ENCODE data around the gene OR5H15. TPM values are rescaled to one million over a fixed set of nuclear protein-coding genes. Genes with fewer than 3 reads are reported as not detected.

The OR5H15 gene
- total RNA-seq, 2 donors from 2014 or later = not detected

GRCh38 chr3:98180319-98180890, 13.9 kb downstream of the OR5H15 start:
- H3K4me3 Mint-ChIP-seq = no peak overlapping the region
- peaks cover 24% of the 10 kb centered on the region for H3K9me3 Mint-ChIP-seq
- H3K4me1 Mint-ChIP-seq = peaks cover 3% of the 10 kb centered on the region
- no peaks in the 10 kb centered on the region for H3K27me3 Mint-ChIP-seq (ENCODE audit: insufficient read depth)
- Histone ChIP-seq H3K36me3 (ENCODE audit: control insufficient read depth, insufficient read depth, low read length) (no peaks in the 10 kb centered on the region), H3K4me3 (ENCODE audit: low read length) (no peak overlapping the region), H3K27ac (ENCODE audit: low read depth, low read length) (no peak overlapping the region), H3K9ac (ENCODE audit: extremely low read depth, low read length, poor library complexity, severe bottlenecking) (no peak overlapping the region), H3K9me3 (ENCODE audit: control insufficient read depth, low read length) (no peaks in the 10 kb centered on the region), H3K4me1 (ENCODE audit: control insufficient read depth, insufficient read depth, low read length) (no peaks in the 10 kb centered on the region), H3K27me3 (ENCODE audit: control insufficient read depth, insufficient read depth, low read length, poor library complexity, severe bottlenecking) (no peaks in the 10 kb centered on the region)
- TF ChIP-seq CTCF (conservative IDR thresholded peaks at IDR 0.05) = no peak
- no peak overlapping the region for H3K27ac Mint-ChIP-seq
- 88% methylated on average over 2 of the region's 3 CpGs; no CpG with 5 or more reads in 1 of the 2 experiments for WGBS, 2 experiments (ENCODE audit: insufficient coverage in 1 of 2, insufficient read length in 1 of 2)
- H3K36me3 Mint-ChIP-seq (ENCODE audit: low read depth) = no peaks in the 10 kb centered on the region
- DNase-seq = no peak

- peaks cover 3% of the 10 kb centered on the region for H3K4me1 Mint-ChIP-seq
These were observed 15.7 kb downstream of the OR5H15 start for GRCh38 chr3:98182196-98182595.

GRCh38 chr3:98185180-98185579, 18.7 kb downstream of the OR5H15 start:
- Histone ChIP-seq H3K36me3 (ENCODE audit: control insufficient read depth, insufficient read depth, low read length) (no peaks in the 10 kb centered on the region), H3K27me3 (ENCODE audit: control insufficient read depth, insufficient read depth, low read length, poor library complexity, severe bottlenecking) (no peaks in the 10 kb centered on the region), H3K9ac (ENCODE audit: extremely low read depth, low read length, poor library complexity, severe bottlenecking) (no peak overlapping the region), H3K27ac (ENCODE audit: low read depth, low read length) (no peak overlapping the region), H3K9me3 (ENCODE audit: control insufficient read depth, low read length) (no peaks in the 10 kb centered on the region), H3K4me3 (ENCODE audit: low read length) (no peak overlapping the region), H3K4me1 (ENCODE audit: control insufficient read depth, insufficient read depth, low read length) (no peaks in the 10 kb centered on the region)
- Mint-ChIP-seq H3K4me3 (no peak overlapping the region), H3K27ac (peak overlapping the region; percentile 44), H3K9me3 (no peaks in the 10 kb centered on the region), H3K36me3 (ENCODE audit: low read depth) (no peaks in the 10 kb centered on the region), H3K4me1 (peaks cover 3% of the 10 kb centered on the region), H3K27me3 (ENCODE audit: insufficient read depth) (no peaks in the 10 kb centered on the region)
- peak; percentile 48 for DNase-seq
- peak; percentile 65 for TF ChIP-seq CTCF (conservative IDR thresholded peaks at IDR 0.05)

More at GRCh38 chr3:98182196-98182595, 15.7 kb downstream of the OR5H15 start:
- Mint-ChIP-seq H3K4me3 (no peak overlapping the region), H3K9me3 (peaks cover 9% of the 10 kb centered on the region), H3K27me3 (ENCODE audit: insufficient read depth) (no peaks in the 10 kb centered on the region), H3K36me3 (ENCODE audit: low read depth) (no peaks in the 10 kb centered on the region), H3K27ac (no peak overlapping the region)
- H3K27me3 ChIP-seq (ENCODE audit: control insufficient read depth, insufficient read depth, low read length, poor library complexity, severe bottlenecking) = no peaks in the 10 kb centered on the region
- no peak for TF ChIP-seq CTCF (conservative IDR thresholded peaks at IDR 0.05)
- H3K4me3 ChIP-seq (ENCODE audit: low read length) = no peak overlapping the region
- no peaks in the 10 kb centered on the region for H3K36me3 ChIP-seq (ENCODE audit: control insufficient read depth, insufficient read depth, low read length)
- no peak for DNase-seq
- no peak overlapping the region for H3K27ac ChIP-seq (ENCODE audit: low read depth, low read length)
- no peaks in the 10 kb centered on the region for H3K4me1 ChIP-seq (ENCODE audit: control insufficient read depth, insufficient read depth, low read length)
- no peak overlapping the region for H3K9ac ChIP-seq (ENCODE audit: extremely low read depth, low read length, poor library complexity, severe bottlenecking)
- H3K9me3 ChIP-seq (ENCODE audit: control insufficient read depth, low read length) = no peaks in the 10 kb centered on the region

All from endodermal cell (in vitro differentiated cells).